ENCODE data around the gene VWA5A.

DNA sequence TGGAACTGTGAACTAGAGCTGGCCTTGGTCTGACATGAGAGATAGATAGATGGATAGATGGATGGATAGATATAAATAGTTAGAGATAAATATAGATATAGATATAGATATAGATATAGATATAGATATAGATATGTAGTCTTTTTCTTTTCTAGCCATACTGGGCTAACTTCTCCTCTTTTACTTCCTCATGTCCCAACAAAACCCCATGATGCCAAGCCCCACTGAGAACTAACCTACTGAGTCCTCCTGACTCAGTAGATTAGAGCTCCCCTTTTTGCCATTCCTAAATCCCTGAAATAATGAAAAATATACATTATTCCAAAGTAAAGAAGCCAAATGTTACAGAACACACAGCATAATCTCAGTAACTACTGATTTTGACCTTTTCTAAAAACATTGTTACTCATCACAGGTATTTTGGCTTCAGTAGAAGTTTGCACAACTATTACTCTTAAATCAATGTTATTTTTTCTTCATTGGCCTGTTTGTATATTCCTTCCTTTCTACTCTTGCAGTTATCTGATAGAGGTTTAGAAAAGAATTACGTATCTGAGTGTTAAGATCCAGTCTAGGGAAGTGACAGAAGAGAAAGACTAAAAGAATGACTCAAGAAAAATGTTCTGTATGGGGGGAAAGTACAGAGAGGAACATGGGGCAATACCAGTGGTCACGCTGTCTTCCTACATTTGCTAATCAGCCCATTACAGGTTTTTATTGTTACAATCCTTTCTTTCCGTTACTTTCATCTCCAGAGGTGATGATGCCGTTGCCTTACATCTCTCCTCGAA, 61.9 kb downstream of the VWA5A start:
- TF ChIP-seq EP300 (IDR thresholded peaks at IDR 0.05; ENCODE audit: low read depth) = no peak
- TF ChIP-seq CTCF (IDR thresholded peaks at IDR 0.05) = no peak
- TF ChIP-seq POLR2AphosphoS5 (IDR thresholded peaks at IDR 0.05) = no peak
